Measurements from ENCODE around the gene CEP19.

The CEP19 gene

GRCh38 chr3:196712514-196713413 lies 714 bp upstream of the CEP19 start:
- Histone ChIP-seq H3K36me3 (replicated peaks) (no peaks in the 10 kb centered on the region), H3K4me3 (ENCODE audit: low read depth, low read length) (peak overlapping the region; percentile 85), H3K27ac (peak overlapping the region; percentile 74), H3K27me3 (replicated peaks) (no peaks in the 10 kb centered on the region)
- DNase-seq = peak; percentile 44
- TF ChIP-seq CTCF (IDR thresholded peaks at IDR 0.05; ENCODE audit: low read depth, low read length, missing control alignments) = no peak
- in situ Hi-C loops (cut with HindIII; ENCODE audit: low pct_ligation_motif_present, low sequenced_read_pairs) = no loop called here

GRCh38 chr3:196708467-196708866 lies 3.6 kb downstream of the CEP19 start:
- in situ Hi-C loops (cut with HindIII; ENCODE audit: low pct_ligation_motif_present, low sequenced_read_pairs) = no loop called here
- Histone ChIP-seq H3K36me3 (replicated peaks) (no peaks in the 10 kb centered on the region), H3K27me3 (replicated peaks) (no peaks in the 10 kb centered on the region), H3K4me3 (ENCODE audit: low read depth, low read length) (no peak overlapping the region), H3K27ac (no peak overlapping the region)
- no peak for TF ChIP-seq CTCF (IDR thresholded peaks at IDR 0.05; ENCODE audit: low read depth, low read length, missing control alignments)
- DNase-seq = no peak

- no peak for DNase-seq
- in situ Hi-C loops (cut with HindIII; ENCODE audit: low pct_ligation_motif_present, low sequenced_read_pairs) = no loop called here
- Histone ChIP-seq H3K4me3 (ENCODE audit: low read depth, low read length) (no peak overlapping the region), H3K27me3 (replicated peaks) (no peaks in the 10 kb centered on the region), H3K36me3 (replicated peaks) (no peaks in the 10 kb centered on the region), H3K27ac (no peak overlapping the region)
- TF ChIP-seq CTCF (IDR thresholded peaks at IDR 0.05; ENCODE audit: low read depth, low read length, missing control alignments) = no peak
These were observed 4.5 kb downstream of the CEP19 start for GRCh38 chr3:196707566-196707965.

GRCh38 chr3:196706731-196707130 lies 5.3 kb downstream of the CEP19 start:
- Histone ChIP-seq H3K36me3 (replicated peaks) (no peaks in the 10 kb centered on the region), H3K27ac (no peak overlapping the region), H3K4me3 (ENCODE audit: low read depth, low read length) (no peak overlapping the region), H3K27me3 (replicated peaks) (no peaks in the 10 kb centered on the region)
- DNase-seq = no peak
- in situ Hi-C loops (cut with HindIII; ENCODE audit: low pct_ligation_motif_present, low sequenced_read_pairs) = no loop called here
- no peak for TF ChIP-seq CTCF (IDR thresholded peaks at IDR 0.05; ENCODE audit: low read depth, low read length, missing control alignments)

- TF ChIP-seq CTCF (IDR thresholded peaks at IDR 0.05; ENCODE audit: low read depth, low read length, missing control alignments) = no peak
- no peak overlapping the region for H3K27ac ChIP-seq
- in situ Hi-C loops (cut with HindIII; ENCODE audit: low pct_ligation_motif_present, low sequenced_read_pairs) = no loop called here
- no peaks in the 10 kb centered on the region for H3K36me3 ChIP-seq (replicated peaks)
- no peak for DNase-seq
- H3K4me3 ChIP-seq (ENCODE audit: low read depth, low read length) = no peak overlapping the region
- no peaks in the 10 kb centered on the region for H3K27me3 ChIP-seq (replicated peaks)
These were observed 5.7 kb downstream of the CEP19 start for GRCh38 chr3:196706327-196706726.
